Ovary (tissue), 3 donors: Measurements from ENCODE around the gene OR5L2.

ENCODE experiments used
- POLR2A ChIP-seq: fragments of 450-650 bp; IDR thresholded peaks from one replicate; pipeline ENCODE4 v1.6.1; 2017; ENCODE audit warnings: antibody characterized with exemption, mild to moderate bottlenecking, moderate library complexity
- TF ChIP-seq, protein P1 (sequence below), 3 donors: fragments of 450-650 bp in 2 of 3; fragments of 200-600 bp in 1 of 3; IDR thresholded peaks; one replicate each; pipeline versions ENCODE4 v1.5.1 to v1.8.0; 2016 to 2022; ENCODE audit warnings: antibody characterized with exemption in 3 of 3, mild to moderate bottlenecking in 1 of 3
- donor health status: DM: no; HTN: no; CAD: no.

DNA sequence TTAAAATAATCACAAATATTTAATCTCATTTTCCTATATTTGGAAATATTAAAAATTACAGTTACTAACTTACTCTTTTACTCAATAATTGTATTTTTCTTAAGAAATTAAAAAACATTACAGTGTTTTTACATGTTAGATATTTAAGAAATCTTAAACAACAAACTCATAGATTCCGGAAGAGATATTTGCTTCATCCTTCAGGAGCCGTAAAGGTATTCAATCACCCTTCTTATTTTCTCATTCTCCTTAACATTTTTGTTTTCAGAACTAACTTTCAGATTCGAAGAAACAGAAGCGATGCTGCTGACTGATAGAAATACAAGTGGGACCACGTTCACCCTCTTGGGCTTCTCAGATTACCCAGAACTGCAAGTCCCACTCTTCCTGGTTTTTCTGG lies 7.7 kb upstream of the OR5L2 start, which contains the start of gene OR5D18:
- TF ChIP-seq, protein P1, sequence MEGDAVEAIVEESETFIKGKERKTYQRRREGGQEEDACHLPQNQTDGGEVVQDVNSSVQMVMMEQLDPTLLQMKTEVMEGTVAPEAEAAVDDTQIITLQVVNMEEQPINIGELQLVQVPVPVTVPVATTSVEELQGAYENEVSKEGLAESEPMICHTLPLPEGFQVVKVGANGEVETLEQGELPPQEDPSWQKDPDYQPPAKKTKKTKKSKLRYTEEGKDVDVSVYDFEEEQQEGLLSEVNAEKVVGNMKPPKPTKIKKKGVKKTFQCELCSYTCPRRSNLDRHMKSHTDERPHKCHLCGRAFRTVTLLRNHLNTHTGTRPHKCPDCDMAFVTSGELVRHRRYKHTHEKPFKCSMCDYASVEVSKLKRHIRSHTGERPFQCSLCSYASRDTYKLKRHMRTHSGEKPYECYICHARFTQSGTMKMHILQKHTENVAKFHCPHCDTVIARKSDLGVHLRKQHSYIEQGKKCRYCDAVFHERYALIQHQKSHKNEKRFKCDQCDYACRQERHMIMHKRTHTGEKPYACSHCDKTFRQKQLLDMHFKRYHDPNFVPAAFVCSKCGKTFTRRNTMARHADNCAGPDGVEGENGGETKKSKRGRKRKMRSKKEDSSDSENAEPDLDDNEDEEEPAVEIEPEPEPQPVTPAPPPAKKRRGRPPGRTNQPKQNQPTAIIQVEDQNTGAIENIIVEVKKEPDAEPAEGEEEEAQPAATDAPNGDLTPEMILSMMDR (IDR thresholded peaks at IDR 0.05), result no peak
- no peak for TF ChIP-seq POLR2A
